ENCODE data around the gene UTS2B.

DNA sequence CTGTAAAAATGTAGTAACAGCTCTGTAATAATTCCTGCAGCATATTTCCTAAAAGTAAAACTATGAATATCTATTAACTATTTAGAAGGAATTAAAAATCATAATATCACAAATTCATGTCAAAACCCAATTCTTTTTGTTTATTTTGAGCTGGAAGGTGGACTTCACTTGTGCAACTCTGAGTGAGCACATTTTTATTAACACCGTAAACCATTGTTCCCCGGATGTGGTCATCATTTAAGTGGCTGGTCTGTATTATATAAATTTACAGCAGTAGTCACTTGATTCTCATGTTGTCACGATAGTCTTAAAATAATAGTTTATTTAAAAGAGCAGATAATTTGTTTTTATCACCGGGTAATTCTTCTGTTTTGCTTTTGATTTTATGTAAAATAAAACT is 43.0 kb upstream of the UTS2B start:
- TF ChIP-seq, protein P1, sequence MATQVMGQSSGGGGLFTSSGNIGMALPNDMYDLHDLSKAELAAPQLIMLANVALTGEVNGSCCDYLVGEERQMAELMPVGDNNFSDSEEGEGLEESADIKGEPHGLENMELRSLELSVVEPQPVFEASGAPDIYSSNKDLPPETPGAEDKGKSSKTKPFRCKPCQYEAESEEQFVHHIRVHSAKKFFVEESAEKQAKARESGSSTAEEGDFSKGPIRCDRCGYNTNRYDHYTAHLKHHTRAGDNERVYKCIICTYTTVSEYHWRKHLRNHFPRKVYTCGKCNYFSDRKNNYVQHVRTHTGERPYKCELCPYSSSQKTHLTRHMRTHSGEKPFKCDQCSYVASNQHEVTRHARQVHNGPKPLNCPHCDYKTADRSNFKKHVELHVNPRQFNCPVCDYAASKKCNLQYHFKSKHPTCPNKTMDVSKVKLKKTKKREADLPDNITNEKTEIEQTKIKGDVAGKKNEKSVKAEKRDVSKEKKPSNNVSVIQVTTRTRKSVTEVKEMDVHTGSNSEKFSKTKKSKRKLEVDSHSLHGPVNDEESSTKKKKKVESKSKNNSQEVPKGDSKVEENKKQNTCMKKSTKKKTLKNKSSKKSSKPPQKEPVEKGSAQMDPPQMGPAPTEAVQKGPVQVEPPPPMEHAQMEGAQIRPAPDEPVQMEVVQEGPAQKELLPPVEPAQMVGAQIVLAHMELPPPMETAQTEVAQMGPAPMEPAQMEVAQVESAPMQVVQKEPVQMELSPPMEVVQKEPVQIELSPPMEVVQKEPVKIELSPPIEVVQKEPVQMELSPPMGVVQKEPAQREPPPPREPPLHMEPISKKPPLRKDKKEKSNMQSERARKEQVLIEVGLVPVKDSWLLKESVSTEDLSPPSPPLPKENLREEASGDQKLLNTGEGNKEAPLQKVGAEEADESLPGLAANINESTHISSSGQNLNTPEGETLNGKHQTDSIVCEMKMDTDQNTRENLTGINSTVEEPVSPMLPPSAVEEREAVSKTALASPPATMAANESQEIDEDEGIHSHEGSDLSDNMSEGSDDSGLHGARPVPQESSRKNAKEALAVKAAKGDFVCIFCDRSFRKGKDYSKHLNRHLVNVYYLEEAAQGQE (IDR thresholded peaks at IDR 0.05; ENCODE audit: insufficient read depth in 1 of 2, low read depth in 2 of 2, low read length in 2 of 2) = no peak
- no peak for TF ChIP-seq SIN3A (IDR thresholded peaks at IDR 0.05; ENCODE audit: borderline replicate concordance, insufficient read depth, low read length)
- TF ChIP-seq TAF1 (IDR thresholded peaks at IDR 0.05; ENCODE audit: borderline replicate concordance, insufficient read depth, low read length) = no peak

Measured in PFSK-1 (cell line).